ENCODE results near the gene SLC17A9. TPM values are rescaled to one million over a fixed set of nuclear protein-coding genes. Genes with fewer than 3 reads are reported as not detected.
A peak's percentile ranks its signal among the peaks of the same experiment; 100 is the strongest.

SLC17A9 gene
- total RNA-seq, 6 experiments from 2014 or later, result 32.8 to 47.0 (median 35.7) TPM

- Mint-ChIP-seq H3K36me3 (ENCODE audit: low read depth) (peaks cover 39% of the 10 kb centered on the region), H3K9me3 (no peaks in the 10 kb centered on the region), H3K27me3 (ENCODE audit: insufficient read depth) (peaks cover 1% of the 10 kb centered on the region; the same call in 1 of the 2 replicates), H3K27ac (peak overlapping the region; percentile 79), H3K4me3 (peak overlapping the region; percentile 80), H3K4me1 (ENCODE audit: low read depth) (peaks cover 9% of the 10 kb centered on the region)
- DNase-seq, result no peak
- TF ChIP-seq, protein P1, sequence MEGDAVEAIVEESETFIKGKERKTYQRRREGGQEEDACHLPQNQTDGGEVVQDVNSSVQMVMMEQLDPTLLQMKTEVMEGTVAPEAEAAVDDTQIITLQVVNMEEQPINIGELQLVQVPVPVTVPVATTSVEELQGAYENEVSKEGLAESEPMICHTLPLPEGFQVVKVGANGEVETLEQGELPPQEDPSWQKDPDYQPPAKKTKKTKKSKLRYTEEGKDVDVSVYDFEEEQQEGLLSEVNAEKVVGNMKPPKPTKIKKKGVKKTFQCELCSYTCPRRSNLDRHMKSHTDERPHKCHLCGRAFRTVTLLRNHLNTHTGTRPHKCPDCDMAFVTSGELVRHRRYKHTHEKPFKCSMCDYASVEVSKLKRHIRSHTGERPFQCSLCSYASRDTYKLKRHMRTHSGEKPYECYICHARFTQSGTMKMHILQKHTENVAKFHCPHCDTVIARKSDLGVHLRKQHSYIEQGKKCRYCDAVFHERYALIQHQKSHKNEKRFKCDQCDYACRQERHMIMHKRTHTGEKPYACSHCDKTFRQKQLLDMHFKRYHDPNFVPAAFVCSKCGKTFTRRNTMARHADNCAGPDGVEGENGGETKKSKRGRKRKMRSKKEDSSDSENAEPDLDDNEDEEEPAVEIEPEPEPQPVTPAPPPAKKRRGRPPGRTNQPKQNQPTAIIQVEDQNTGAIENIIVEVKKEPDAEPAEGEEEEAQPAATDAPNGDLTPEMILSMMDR (IDR thresholded peaks at IDR 0.05), result no peak
These were observed 575 bp upstream of the SLC17A9 start for GRCh38 chr20:62951896-62952372.

DNA sequence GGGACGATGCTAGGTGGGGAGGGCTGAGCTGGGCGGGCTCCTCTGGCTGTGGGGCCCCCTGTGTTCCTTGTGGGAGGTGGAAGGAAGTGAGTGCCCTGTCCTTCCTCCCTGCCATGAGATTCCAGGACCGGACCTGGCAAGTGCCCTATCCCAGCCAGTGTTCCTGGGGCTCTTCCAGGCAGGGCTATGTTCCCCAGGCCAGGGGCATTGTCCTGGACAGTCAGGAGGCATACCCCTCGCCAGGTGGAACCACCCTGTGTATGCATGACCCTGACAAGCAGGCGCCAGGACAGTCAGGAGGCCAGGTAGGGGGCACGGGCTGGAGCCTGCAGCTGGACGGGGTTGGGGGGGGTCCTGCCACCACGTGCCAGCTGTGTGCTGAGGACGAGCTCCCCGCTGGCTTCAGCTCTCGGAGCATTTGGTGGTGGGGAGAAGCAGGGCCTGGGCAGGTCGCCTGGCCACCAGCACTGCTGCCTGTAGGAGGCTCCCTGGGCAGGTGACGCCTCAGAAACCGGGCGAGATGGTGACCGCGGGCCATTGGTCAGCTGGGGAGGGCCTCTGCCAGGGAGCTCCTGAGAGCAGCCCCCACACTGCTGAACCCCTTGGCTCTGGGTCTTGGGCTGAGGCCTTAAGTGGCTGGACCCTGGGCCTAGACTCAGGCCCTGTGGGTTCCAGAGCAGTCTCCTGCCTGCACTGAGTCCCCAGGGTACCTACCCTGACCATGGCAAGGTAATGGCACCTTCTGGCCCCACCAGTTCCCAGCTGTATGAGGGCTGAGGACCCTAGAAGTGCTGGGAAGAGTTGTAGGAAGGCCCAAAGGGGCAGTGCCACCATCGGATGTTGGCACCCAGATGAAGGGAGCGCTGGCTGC is 694 bp downstream of the SLC17A9 start:
- Mint-ChIP-seq H3K9me3 (no peaks in the 10 kb centered on the region), H3K4me1 (ENCODE audit: low read depth) (peaks cover 9% of the 10 kb centered on the region), H3K4me3 (peak overlapping the region; percentile 80), H3K36me3 (ENCODE audit: low read depth) (peaks cover 26% of the 10 kb centered on the region), H3K27me3 (ENCODE audit: insufficient read depth) (no peaks in the 10 kb centered on the region), H3K27ac (peak overlapping the region; percentile 84)
- TF ChIP-seq, protein P1 (IDR thresholded peaks at IDR 0.05), result no peak; the same call in 1 of the 2 replicates
- peak; percentile 17 for DNase-seq

DNA sequence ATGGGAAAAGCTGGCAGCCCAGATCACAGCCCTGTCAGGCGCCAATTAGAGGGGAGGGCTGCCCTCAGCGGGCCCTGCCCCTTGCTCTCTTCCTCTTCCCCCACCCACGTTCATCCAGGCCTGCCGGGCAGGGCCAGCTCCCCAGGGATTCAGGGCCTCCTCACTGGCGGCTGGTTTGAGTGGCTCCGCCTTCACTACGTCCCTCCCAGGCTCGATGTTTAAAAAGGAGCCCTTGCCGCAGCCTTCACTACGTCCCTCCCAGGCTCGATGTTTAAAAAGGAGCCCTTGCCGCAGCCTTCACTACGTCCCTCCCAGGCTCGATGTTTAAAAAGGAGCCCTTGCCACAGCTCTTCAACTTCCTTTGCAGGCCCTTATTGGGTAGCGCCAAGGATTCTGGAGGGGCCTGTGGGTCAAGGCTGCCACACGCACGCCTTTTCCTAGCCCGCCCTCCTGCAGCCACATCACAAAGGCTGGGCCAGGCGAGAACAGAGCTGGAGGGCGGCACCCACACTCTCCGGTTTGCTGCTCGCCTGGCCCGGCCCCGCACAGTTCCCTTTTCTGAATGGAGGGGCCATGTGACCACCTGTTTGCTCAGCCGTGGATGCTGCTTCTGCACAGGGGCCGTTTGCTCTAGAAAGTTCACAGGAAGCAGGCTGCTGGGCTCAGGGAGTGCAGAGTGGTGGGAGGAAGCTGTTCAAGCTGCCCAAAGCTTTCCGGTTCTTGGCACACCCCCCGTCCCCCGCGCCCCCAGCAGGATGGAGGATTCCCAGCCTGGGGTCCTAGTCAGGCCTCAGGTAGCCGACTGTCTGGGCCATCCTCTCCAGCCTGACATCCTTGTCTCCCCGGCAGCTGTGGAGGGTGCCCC is 1.6 kb downstream of the SLC17A9 start:
- TF ChIP-seq, protein P1 (IDR thresholded peaks at IDR 0.05), result no peak
- Mint-ChIP-seq H3K27ac (peak overlapping the region; percentile 84), H3K4me3 (peak overlapping the region; percentile 80), H3K4me1 (ENCODE audit: low read depth) (peaks cover 9% of the 10 kb centered on the region), H3K27me3 (ENCODE audit: insufficient read depth) (no peaks in the 10 kb centered on the region), H3K36me3 (ENCODE audit: low read depth) (peaks cover 17% of the 10 kb centered on the region), H3K9me3 (no peaks in the 10 kb centered on the region)
- DNase-seq, result peak; percentile 64

GRCh38 chr20:62955519-62956386 is 3.2 kb downstream of the SLC17A9 start:
- H3K27me3 Mint-ChIP-seq (ENCODE audit: insufficient read depth), result no peaks in the 10 kb centered on the region; the same call in 1 of the 2 replicates
- no peak for DNase-seq
- H3K4me3 Mint-ChIP-seq, result no peak overlapping the region
- TF ChIP-seq, protein P1 (IDR thresholded peaks at IDR 0.05), result no peak
- no peak overlapping the region for H3K27ac Mint-ChIP-seq
- H3K9me3 Mint-ChIP-seq, result no peaks in the 10 kb centered on the region
- H3K4me1 Mint-ChIP-seq (ENCODE audit: low read depth), result peaks cover 9% of the 10 kb centered on the region
- 0 out of 2 replicates have a peak, but pooled peaks cover under 1% of the 10 kb centered on the region for H3K36me3 Mint-ChIP-seq (ENCODE audit: low read depth)
